Measurements from ENCODE around the gene TNFRSF25.
"Not testable (repeated sequence)": the region's sequence is repeated elsewhere in the genome, so short reads cannot be mapped to it uniquely, and the experiment has no call there.

The TNFRSF25 gene

DNA sequence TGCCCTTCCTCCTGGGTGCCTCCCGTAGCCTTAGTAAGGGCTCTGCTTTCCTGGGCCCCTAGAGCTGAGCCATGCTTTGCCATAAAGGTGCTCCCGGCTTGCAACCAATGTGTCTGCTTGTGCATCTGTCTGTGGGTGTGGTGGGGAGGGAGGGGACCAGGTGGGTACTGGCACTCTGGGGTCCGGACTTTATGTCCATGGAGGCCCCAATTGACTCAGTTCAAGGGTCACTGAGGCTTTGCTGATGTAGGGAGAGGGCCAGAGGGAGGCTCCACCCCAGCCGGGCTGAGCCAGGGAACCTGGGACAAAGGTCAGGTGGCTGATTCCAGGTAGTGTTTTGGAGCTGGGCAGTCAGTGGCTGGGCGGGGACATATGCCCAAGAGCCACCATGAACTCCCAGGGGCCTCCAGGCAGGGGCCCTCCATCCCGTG is 15.0 kb downstream of the TNFRSF25 start:
- DNase-seq (ENCODE audit: low read depth in 3 of 3), result no peak

DNA sequence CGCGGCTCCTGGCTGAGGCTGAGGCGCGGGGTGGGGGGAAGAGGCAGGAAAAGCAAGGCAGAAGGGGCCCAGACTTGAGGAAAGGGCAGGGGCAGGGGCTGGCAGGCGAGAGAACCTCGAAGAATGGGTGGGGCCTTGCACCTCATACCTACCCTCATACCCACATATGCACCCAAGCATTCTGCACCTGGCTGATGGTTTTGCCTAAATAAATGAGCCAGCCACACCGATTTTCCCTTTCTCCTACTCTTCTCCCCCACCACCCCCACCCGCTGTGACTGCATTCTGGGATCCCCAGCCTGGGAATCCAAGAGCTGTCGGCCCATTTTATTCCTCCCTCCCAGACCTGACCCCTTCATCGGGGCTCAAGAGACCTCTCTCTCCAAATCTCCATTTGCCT is 15.5 kb downstream of the TNFRSF25 start:
- DNase-seq (ENCODE audit: low read depth in 3 of 3), result not testable (repeated sequence)

DNA sequence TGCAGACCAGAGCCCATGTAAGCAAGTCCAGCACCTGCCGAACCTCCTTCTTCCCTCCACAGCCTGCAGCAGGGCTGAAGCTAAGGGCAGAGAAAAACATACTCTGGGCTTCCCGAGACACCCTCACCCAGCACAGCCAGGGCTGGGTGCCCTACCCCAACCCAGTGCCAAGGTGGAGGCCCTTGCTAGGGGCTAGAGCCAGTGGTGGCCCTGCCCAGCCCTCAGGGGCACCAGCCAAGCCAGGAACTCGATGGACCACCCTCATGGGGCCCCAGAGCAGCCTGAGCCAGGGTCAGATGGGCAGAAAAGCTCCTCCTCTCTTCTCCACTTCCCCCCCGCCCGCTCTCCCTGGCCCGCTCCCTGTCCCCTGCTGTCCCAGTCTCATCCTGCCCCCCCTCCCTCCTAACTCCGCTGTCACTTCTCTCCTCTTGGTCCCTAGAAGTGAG is 15.9 kb downstream of the TNFRSF25 start:
- DNase-seq (ENCODE audit: low read depth in 3 of 3), result no peak

DNA sequence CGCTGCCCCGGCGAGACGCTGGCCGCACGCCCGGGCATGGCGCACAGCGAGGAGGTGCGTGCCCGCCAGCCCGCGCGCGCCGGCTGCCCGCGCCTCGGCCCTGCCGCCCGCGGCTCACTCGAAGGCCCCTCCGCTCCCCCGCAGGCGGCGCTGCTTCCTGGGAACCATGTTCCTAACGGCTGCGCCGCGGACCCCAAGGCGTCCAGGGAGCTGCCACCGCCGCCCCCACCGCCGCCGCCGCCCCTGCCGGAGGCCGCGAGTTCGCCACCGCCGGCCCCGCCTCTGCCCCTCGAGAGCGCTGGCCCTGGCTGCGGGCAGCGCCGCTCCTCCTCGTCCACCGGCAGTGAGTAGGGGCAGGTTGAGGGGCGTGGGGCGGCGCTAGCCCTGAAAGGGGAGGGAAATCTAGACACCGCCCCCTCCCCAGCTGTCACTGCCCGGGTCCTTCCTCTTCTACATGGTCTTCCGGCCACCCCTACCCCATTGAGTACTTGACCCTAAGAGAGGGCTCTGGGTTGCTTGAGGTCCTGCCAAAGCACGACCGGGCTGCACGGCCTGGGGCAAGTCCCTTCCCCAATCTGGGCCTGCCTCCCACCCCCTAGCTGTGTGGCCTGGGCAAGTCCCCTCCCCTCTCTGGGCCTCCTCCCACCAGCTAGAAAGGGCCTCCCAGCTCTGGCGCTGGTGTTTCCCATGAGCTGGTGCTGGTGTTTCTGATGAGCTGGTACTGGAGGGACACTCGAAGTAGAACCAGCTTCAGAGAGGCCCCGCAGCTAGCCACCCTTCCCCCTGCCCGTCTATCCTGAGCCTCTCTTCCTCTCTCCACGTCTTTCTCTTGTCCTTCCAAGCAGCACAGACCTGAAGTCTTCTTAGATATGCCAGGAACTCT is 17.0 kb downstream of the TNFRSF25 start:
- DNase-seq (ENCODE audit: low read depth in 3 of 3), result no peak

DNA sequence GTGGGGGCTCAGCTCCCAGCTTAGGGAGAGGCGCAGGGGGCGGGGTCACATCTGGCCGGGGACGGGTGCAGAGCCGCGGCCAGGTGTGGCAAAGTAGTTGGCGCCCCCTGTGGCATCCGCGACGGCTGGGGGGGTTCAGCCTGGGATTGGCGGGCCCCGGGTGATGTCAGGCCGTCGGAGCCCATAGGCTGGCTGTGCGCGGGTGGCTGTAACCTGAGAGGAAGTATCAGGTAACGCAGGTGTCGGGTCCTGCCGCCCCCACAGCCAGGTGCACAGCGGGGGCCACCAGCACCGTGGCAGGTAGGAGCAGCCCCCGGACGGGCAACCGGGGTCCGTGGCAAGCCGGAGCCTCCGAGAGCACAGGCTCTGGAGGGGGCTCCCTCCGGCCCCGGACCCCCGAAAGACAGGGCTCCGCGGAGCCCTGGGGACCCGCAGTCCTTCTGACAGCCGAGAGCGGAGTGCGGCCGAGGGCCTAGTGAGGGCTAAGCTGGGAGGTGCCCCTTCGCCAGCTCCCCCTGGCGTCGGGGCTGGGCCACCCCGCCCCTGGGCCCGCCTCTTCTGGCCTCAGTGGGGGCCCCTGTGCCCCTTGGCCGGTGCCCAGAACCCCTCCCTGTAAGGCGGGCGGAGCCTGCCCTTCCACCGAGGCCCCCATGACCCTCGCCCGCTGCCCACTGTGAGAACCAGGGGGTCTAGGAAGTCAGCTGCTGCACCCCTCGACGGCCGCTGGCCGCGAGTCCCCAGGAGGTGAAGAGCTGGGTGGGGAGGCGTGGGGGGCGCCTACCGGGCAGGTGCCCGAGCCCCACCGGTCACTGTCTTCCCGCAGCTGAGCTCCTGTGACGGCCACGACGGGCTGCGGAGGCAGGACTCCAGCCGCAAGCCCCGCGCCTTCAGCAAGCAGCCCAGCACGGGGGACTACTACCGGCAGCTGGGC is 17.9 kb downstream of the TNFRSF25 start:
- DNase-seq (ENCODE audit: low read depth in 3 of 3), result no peak

DNA sequence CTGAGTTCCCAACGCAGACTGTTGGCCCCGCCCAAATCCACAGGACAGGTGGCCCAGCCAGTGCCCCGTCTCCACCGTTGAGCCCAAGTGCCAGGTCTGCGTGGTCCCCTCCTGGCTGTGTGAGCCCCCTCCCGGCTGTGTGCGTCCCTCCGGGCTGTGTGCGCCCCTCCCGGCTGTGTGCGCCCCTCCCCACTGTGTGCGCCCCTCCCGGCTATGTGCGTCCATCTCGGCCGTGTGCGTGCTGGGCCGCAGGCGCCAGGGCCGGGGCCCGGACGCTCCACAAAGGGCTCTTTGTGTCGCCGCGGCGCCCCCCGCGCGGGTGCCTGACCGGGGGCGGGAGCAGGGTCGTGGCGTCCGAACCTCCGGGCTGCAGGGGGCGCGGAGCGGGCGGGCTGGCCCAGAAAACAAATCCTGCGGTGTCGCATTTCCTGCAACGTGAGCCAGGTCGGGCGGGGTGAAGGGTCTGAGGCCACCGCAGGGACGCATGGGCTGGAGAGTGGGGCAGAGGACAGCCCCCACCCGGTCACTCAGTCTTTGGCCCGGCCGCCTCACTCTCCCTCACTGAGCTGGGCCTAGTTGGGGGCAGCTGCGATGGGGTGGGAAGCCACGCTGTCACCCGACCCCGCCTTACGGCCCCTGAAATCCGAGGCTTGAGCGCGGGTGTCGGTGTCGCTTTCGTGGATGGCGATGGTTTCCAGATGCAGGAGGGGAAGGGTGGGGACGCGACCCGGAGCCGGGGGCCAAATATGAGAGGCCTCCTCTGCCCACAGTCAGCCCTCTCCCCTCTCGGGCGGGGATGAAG is 18.8 kb downstream of the TNFRSF25 start:
- DNase-seq (ENCODE audit: low read depth in 3 of 3), result no peak

DNA sequence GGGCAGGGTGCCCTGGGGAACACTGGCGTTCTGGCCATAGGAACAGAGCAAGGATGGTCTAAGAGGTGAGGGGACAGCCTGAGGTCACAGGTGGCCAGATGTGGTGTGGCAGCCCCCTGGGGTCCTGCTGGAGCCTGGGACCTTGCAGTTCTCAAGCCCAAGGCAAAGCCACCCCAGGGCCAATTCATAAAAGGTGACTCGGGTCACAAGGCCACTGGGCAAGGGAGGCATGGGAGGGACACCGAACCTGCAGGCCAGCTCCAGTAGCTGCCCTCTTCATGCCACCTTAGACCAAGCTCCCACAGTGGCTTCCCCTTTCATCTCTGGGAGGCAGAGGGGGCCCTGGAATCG is 19.3 kb downstream of the TNFRSF25 start:
- DNase-seq (ENCODE audit: low read depth in 3 of 3), result no peak

DNA sequence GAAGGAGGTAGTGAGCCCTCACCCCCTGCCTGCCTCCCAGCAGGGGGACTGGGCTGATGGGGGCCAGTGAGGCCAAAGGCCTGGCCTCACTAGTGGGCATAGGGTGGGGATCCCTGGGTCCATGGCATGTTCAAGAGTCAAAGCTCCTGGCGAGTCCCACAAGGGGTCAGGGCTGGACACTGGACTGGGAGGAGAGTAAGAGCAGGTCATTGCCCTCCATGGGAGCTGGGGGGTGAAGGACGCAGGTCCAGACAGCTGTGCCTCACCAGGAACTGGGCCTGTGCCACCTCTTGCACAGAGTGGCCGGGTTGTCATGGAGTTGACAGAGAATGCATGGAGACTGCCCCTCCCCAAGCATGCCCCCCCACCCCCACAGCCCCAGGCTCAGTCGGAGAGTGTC is 20.0 kb downstream of the TNFRSF25 start:
- not testable (repeated sequence) for DNase-seq (ENCODE audit: low read depth in 3 of 3)

DNA sequence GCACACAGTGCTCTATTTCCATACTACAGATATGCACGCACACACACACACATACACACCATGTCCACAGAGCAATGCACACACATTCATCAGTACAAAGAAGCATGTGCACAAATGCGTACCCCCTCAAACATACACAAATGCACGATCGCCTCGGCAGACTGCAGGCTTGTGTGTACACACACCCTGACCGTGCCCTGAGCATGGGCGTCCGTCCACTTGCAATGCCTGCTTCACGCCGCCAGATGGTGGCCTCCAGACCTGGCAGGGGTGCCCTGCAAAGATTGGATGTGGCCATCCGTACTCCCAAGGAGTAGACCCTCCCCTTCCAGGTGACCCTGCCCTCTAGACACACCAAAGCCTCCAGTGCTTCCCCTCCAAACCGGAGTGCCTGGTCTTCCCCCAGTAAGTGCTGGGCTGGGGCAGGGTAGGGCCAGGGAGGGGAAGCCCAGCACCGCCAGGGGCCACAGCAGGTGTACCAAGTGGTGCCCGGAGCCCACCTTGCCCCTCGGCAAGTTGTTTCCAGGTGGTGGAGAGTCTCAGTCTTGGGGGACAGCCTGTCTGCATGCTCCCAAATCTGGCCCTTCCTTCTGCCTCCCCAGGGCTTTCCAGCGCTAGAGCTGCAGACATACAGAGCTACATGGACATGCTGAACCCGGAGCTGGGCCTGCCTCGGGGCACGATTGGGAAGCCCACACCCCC is 20.8 kb downstream of the TNFRSF25 start:
- no peak for DNase-seq (ENCODE audit: low read depth in 3 of 3)

DNA sequence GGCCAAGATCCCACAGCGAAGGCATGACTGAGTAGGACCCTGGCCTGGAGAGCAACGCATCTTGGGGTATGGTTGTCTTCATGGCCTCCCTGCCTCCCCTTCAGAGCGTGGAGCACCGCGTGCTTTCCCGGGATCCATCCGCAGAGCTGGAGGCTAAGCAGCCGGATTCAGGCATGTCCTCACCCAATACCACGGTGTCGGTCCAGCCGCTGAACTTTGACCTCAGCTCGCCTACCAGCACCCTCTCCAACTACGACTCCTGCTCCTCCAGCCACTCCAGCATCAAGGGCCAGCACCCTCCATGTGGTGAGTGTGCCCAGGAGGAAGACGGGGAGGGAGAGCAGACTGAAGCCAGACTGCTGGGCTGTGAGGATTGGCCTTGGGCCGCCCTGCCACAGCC is 21.6 kb downstream of the TNFRSF25 start:
- DNase-seq (ENCODE audit: low read depth in 3 of 3), result no peak

DNA sequence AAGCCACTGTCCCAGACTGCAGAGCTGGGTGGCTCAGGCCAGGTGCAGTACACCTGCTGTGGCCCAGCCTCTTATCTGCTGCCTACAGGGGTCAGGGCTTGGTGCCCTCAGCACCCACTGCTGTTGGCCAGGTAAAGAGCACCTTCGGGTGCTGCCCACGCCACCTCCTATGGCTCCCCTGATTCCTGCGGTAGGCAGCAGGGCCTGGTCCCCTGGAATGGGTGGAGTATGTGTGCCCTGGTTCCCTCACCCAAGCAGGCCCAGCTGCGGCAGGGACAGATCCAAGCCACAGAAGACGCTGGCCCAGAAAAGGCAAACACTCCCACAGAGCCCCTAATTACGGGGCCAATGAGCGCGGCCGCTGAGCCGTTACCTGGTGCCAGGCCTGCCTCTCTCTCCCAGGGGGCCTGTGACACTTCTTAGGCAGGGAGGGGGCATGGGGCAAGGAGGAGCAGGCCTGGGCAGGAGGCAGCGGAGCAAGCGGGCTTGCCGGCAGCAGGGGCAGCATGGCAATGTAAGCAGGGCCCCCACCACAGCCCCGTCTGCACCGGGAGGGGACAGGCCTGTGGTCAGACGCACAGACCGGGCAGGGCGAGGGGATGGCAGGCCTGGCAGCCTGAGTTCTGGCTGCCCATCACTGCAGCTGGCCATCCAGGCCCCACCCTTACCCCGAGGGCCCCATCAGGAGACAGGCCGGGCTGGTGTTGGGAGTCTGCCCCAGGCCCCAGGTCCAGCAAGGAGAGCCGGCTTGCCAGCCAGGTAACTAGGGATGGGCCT is 22.4 kb downstream of the TNFRSF25 start:
- no peak for DNase-seq (ENCODE audit: low read depth in 3 of 3)

DNA sequence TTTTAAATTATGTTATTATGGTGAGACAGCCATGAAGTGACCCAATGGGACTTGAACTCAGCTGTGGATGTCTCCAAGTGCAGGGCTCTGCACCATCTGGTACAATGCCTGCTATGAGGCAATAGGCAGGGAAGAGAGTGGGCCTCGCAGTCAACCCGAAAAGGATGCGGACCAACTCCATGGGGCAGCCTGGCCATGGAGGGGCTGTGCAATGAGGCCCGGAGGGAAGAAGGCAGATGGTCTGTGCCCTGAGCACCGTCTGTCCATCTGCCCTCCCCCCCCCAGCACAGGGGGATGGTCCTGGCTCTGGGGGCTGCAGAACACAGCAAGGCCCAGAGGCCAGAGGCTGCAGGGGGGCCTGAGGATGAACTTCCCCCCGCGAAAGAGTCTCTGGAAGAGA is 24.4 kb downstream of the TNFRSF25 start:
- DNase-seq (ENCODE audit: low read depth in 3 of 3), result no peak

DNA sequence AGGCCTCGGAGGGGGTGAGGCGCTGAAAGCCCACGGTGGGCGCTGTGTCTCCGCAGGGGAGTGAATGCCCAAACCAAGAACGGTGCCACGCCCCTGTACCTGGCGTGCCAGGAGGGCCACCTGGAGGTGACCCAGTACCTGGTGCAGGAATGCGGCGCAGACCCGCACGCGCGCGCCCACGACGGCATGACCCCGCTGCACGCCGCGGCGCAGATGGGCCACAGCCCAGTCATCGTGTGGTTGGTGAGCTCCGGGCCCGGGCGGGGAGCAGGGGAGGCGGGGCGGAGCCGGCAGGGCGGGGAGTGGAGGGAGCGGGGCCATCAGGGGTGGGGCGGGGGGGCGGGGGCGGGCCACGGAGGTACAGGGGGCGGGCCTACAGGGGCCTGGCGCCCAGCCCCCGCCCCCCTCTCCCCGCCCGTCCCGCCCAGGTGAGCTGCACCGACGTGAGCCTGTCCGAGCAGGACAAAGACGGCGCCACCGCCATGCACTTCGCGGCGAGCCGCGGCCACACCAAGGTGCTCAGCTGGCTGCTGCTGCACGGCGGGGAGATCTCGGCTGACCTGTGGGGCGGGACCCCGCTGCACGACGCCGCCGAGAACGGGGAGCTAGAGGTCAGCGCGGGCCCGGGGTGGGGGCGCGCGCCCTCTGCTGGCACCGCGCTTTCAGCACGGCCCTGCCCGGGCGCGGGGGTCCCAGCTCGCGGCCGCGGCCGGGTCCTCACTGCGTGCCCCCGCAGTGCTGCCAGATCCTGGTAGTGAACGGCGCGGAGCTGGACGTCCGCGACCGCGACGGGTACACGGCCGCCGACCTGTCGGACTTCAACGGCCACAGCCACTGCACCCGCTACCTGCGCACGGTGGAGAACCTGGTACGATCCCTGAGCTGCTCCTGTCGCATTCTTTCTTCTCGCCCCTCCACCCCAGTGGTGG is 25.5 kb downstream of the TNFRSF25 start:
- peak in 2 of 3 experiments; percentile 53 to 58 for DNase-seq (ENCODE audit: low read depth in 3 of 3)

DNA sequence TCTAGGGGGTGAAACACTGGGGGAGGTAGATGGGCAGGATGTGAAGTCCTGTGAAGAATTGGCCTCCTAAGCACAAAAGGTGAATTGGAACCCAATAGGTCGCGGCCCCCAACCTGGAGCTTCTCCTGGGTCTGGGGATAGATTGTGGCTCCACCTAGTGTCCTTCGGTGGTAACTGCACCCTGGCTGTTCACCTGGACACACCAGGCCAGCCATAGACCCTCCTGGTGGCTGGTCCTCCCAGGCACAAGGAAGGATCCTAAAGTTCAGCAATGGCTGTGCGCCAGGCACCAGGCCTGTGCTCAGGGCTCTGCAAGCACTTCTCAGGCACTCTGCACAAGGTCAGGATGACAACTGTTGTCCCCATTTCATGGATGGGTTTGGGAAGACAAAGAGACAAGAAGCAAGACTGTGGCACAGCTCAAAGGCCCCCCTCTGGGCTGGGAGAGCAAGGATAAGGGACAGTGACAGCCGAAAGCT is 27.9 kb downstream of the TNFRSF25 start:
- DNase-seq (ENCODE audit: low read depth in 3 of 3), result peak in 2 of 3 experiments; percentile 54 to 55

DNA sequence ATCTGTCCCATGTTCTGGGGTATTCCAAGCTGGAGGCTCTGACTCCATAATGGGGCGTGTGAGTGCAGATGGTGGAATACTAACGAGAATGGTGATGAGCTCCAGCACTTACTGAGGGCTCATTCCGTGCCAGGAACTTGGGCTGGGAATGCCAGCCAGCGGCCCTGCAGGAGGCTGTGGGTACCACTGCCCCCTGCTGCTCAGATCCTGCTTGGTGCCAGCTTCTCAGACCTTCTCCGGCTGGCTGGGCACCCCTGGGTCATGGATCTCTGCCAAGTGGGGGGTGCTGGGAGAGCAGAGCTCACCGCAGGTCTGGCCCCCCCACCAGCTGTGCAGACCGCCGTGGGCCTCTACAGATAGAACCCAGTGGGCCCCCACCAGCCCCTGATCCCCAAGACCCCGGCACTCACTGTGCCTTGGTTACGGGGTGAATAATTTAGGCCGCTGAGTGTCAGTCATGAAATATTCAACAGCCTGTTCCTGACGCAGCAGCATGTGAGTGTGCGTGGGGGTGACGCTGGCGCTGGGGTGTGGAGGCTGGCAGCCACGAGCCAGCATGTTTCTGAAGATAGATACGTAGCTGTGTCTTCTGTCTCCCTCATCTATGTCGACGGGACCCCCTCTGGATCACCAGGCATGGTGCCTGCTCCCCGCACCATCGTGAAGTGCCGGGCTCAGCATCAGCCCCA is 28.8 kb downstream of the TNFRSF25 start:
- DNase-seq (ENCODE audit: low read depth in 3 of 3), result not testable (repeated sequence)

DNA sequence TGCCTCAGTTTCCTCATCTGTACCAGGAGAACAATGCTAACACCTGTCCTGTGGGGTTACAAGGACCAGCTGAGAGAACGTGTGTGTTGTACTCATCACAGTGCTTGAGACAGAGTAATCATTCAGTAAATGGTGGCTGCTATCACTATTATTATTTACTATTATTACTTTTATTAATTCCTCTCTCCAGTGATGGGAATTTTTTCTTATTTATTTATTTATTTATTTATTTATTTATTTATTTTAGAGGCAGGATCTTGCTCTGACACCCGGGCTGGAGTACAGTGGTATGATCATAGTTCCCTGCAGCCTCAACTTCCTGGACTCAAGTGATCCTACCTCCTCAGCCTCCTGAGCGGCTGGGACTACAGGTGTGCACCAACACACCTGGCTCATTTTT is 29.7 kb downstream of the TNFRSF25 start:
- DNase-seq (ENCODE audit: low read depth in 3 of 3), result not testable (repeated sequence)

DNA sequence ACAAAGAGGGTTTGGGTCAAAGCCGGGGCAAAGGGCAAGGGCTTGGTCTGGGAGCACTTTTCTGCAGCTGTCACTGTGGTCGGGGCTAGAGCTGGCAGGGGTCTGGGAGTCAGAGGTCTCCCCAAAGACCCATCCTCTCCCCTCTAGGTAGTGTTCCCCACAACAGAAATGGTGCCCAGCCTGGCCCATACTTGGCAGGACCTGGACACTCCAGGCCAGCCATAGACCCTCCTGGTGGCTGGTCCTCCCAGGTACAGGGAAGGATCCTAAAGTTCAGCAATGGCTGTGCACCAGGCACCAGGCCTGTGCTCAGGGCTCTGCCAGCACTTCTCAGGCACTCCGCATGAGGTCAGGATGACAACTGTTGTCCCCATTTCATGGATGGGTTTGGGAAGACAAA is 30.4 kb downstream of the TNFRSF25 start:
- DNase-seq (ENCODE audit: low read depth in 3 of 3), result no peak

DNA sequence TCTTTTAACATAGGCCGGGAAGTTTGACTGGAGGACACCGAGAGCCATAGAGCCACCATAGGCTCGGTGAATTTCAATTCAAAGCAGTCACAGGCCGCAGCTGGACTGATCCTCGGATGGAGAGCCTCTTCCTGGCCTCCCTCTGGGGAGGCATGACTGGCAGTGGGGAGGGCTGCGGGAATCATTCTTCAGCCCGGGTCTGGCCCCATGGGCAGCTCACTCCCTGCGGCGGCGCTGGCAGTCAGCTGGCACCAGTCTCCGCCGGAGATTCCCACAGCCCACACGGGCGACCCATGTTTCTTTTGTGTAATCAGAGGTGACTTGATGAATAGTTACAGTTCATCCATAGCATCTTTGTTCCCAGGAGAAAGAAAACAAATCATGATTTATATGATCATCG is 30.8 kb downstream of the TNFRSF25 start:
- DNase-seq (ENCODE audit: low read depth in 3 of 3), result no peak
